ENCODE results near the gene ENPP1. TPM values are rescaled to one million over a fixed set of nuclear protein-coding genes. Genes with fewer than 3 reads are reported as not detected.
"Not testable (repeated sequence)": the region's sequence is repeated elsewhere in the genome, so short reads cannot be mapped to it uniquely, and the experiment has no call there.

ENPP1 gene
- total RNA-seq, 2 experiments from 2014 or later = 0.19 TPM; not detected in 1

- CTCF ChIA-PET = interaction anchor here (0.6 to 2.3 kb wide), 34 partner anchors 8 to 1637 kb away, joined by 3 to 14 read pairs (median 4); partner anchors contain the start of gene CCN2
- Mint-ChIP-seq H3K9me3 (no peaks in the 10 kb centered on the region), H3K36me3 (ENCODE audit: low read depth) (no peaks in the 10 kb centered on the region), H3K4me3 (no peak overlapping the region), H3K27me3 (ENCODE audit: low read depth) (peaks cover 52% of the 10 kb centered on the region), H3K27ac (no peak overlapping the region), H3K4me1 (ENCODE audit: low read depth) (peaks cover 10% of the 10 kb centered on the region)
- intact Hi-C loops (cut with micrococcal nuclease) = loop anchor here (1.0 to 10.0 kb wide), 5 partner anchors 247 to 1030 kb away; no protein-coding TSS in a partner anchor
- DNase-seq = peak; percentile 77
Measured at GRCh38 chr6:131914967-131915751, 107.3 kb downstream of the ENPP1 start.

DNA sequence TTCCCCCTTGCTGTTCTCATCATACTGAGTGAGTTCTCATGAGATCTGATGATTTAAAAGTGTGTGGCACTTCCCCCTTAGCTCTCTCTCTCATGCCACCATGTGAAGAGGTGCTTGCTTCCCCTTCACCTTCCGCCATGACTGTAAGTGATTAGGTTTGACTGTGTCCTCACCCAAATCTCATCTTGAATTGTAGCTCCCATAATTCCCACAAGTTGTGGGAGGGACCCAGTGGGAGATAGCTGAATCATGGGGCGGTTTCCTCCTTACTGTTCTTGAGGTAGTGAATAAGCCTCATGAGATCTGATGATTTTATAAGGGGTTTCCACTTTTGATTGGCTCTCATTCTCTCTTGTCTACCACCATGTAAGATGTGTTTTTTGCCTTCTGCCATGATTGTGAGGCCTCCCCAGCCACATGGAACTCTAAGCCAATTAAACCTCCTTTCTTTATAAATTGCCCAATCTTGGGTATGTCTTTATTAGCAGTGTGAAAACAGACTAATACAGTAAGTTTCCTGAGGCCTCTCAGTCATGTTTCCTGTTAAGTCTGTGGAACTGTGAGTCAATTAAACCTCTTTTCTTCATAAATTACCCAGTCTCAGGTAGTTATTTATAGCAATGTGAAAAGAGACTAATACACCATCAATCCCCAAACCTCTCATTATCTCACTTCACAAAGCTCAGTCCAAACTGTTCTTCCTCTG lies 108.4 kb downstream of the ENPP1 start:
- Mint-ChIP-seq H3K4me1 (ENCODE audit: low read depth) (peaks cover 10% of the 10 kb centered on the region), H3K27me3 (ENCODE audit: low read depth) (peaks cover 52% of the 10 kb centered on the region)
- not testable (repeated sequence) for H3K36me3 Mint-ChIP-seq (ENCODE audit: low read depth); H3K27ac Mint-ChIP-seq; H3K4me3 Mint-ChIP-seq; DNase-seq; H3K9me3 Mint-ChIP-seq
- CTCF ChIA-PET = interaction anchor here (0.6 to 2.3 kb wide), 15 partner anchors 7 to 1636 kb away, joined by 3 to 13 read pairs (median 6); no protein-coding TSS in a partner anchor
- intact Hi-C loops (cut with micrococcal nuclease) = loop anchor here (5.0 to 10.0 kb wide), 3 partner anchors 246 to 1031 kb away; no protein-coding TSS in a partner anchor

- peaks cover 10% of the 10 kb centered on the region for H3K4me1 Mint-ChIP-seq (ENCODE audit: low read depth)
- H3K4me3 Mint-ChIP-seq = no peak overlapping the region
- CTCF ChIA-PET = no interaction called here
- H3K27me3 Mint-ChIP-seq (ENCODE audit: low read depth) = peaks cover 52% of the 10 kb centered on the region
- H3K9me3 Mint-ChIP-seq = no peaks in the 10 kb centered on the region
- no peak overlapping the region for H3K27ac Mint-ChIP-seq
- no peak for DNase-seq
- no peaks in the 10 kb centered on the region for H3K36me3 Mint-ChIP-seq (ENCODE audit: low read depth)
- intact Hi-C loops (cut with micrococcal nuclease) = loop anchor here (5.0 to 10.0 kb wide), 3 partner anchors 245 to 1032 kb away; no protein-coding TSS in a partner anchor
Measured at GRCh38 chr6:131916847-131917246, 109.0 kb downstream of the ENPP1 start.

DNA sequence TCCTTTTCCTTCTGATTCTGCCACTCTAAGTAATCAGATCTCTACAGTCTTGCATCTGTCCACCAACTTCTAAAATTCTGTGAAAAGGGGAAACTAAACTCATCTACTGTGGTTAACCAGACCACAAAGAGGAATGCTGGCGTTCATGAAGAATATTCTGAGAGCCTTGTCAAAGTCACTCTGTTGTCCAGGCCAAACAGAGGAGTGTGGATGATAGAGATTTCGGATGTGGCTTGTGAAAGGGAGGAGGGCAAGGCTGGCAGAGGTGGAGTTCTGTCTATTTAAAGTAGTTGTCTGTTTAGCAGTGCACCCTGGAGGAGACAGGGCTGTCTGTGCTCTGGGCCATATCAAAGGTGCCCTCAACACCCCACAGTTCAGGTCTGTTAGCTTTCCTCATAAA lies 109.5 kb downstream of the ENPP1 start:
- intact Hi-C loops (cut with micrococcal nuclease) = loop anchor here (5.0 to 10.0 kb wide), 3 partner anchors 245 to 1033 kb away; no protein-coding TSS in a partner anchor
- CTCF ChIA-PET = interaction anchor here (0.5 kb wide), 1 partner anchor 206 kb away, joined by 3 read pairs; no protein-coding TSS in a partner anchor
- Mint-ChIP-seq H3K4me3 (no peak overlapping the region), H3K27ac (no peak overlapping the region), H3K27me3 (ENCODE audit: low read depth) (peaks cover 52% of the 10 kb centered on the region), H3K36me3 (ENCODE audit: low read depth) (peaks cover 1% of the 10 kb centered on the region), H3K9me3 (peaks cover 2% of the 10 kb centered on the region), H3K4me1 (ENCODE audit: low read depth) (peaks cover 10% of the 10 kb centered on the region)
- DNase-seq = no peak

GRCh38 chr6:131917763-131918649 lies 110.2 kb downstream of the ENPP1 start:
- no peak for DNase-seq
- Mint-ChIP-seq H3K4me3 (no peak overlapping the region), H3K27ac (no peak overlapping the region), H3K36me3 (ENCODE audit: low read depth) (peaks cover 1% of the 10 kb centered on the region), H3K4me1 (ENCODE audit: low read depth) (peaks cover 10% of the 10 kb centered on the region), H3K27me3 (ENCODE audit: low read depth) (peaks cover 52% of the 10 kb centered on the region), H3K9me3 (peaks cover 6% of the 10 kb centered on the region)
- CTCF ChIA-PET = interaction anchor here (0.5 to 1.6 kb wide), 5 partner anchors 8 to 303 kb away, joined by 3 to 8 read pairs (median 3); no protein-coding TSS in a partner anchor
- intact Hi-C loops (cut with micrococcal nuclease) = loop anchor here (5.0 to 10.0 kb wide), 3 partner anchors 244 to 1033 kb away; no protein-coding TSS in a partner anchor

DNA sequence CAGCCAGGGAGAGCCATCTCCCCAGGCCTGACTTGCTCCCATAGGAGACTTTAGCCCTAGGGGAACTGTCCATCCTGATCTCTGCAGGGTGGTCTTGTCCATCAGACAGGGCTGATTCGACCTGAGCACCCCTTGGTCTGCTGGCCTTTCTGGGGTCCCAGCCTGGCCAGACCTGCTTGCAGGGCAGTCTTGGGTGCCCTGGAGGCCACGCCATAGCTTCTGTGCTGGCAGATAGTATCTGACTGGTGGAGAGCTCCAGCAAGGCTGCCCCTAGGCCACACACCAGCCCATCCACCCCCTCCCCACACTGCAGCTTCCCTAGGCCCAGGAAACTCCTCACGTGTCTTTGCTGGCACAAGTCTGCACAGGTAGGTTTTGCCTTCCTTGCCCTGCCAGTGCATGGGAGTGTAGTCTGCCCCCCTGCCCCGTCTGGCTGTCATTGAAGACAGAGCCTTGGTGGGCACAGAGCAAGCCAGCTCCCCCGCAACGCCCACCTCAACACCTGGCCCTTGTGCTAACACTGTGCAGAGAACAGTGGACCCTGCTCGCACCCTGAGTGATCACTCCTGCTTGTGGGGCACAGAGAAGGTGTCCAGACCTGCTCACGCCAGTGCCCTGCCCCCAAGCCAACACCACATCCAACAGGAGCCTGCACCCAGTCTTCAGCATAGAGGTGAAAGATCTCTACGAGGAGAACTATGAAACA lies 111.0 kb downstream of the ENPP1 start:
- no peak for DNase-seq
- no peak overlapping the region for H3K4me3 Mint-ChIP-seq
- H3K36me3 Mint-ChIP-seq (ENCODE audit: low read depth) = peaks cover 1% of the 10 kb centered on the region
- intact Hi-C loops (cut with micrococcal nuclease) = loop anchor here (5.0 to 10.0 kb wide), 3 partner anchors 243 to 1034 kb away; no protein-coding TSS in a partner anchor
- H3K27ac Mint-ChIP-seq = no peak overlapping the region
- H3K27me3 Mint-ChIP-seq (ENCODE audit: low read depth) = peaks cover 46% of the 10 kb centered on the region
- peaks cover 10% of the 10 kb centered on the region for H3K4me1 Mint-ChIP-seq (ENCODE audit: low read depth)
- CTCF ChIA-PET = interaction anchor here (0.9 to 1.6 kb wide), 3 partner anchors 9 to 299 kb away, joined by 3 to 8 read pairs (median 4); no protein-coding TSS in a partner anchor
- peaks cover 8% of the 10 kb centered on the region for H3K9me3 Mint-ChIP-seq

DNA sequence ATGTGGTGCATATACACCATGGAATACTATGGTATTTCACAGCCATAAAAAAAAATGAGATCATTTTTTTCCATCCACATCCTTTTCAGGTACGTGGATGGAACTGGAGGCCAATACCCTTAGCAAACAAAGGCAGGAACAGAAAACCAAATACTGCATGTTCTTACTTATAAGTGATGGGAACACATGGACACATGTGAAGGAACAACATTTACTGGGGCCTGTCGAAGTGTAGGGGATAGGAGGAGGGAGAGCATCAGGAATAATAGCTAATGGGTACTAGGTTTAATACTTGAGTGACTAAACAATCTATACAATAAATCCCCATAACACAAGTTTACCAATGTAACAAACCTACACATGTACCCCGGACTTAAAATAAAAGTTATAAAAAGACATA lies 112.8 kb downstream of the ENPP1 start:
- Mint-ChIP-seq H3K27me3 (ENCODE audit: low read depth) (peaks cover 41% of the 10 kb centered on the region), H3K4me1 (ENCODE audit: low read depth) (peaks cover 10% of the 10 kb centered on the region), H3K36me3 (ENCODE audit: low read depth) (peaks cover 1% of the 10 kb centered on the region), H3K27ac (no peak overlapping the region), H3K4me3 (no peak overlapping the region), H3K9me3 (peaks cover 8% of the 10 kb centered on the region)
- intact Hi-C loops (cut with micrococcal nuclease) = no loop called here
- CTCF ChIA-PET = no interaction called here
- no peak for DNase-seq

DNA sequence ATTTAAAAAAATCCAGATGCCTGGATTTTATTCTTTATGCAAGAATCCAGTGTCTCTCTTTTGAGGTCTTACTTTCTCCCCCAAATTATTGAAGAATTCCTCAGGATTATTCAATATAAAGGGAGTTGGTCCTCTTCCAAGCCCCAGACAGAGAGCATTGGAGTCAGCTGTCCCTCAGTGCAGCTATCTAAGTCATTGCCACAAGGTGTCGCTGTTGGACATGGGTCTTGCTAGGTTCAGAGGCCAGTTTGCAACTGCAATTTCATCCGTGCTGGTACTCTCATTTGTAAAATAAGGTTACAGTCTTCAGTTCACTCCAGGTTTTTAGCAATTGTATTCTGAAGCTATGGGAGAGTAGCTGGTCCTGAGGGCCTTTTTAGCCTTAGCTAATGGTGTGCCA lies 115.5 kb downstream of the ENPP1 start:
- H3K36me3 Mint-ChIP-seq (ENCODE audit: low read depth) = peaks cover 1% of the 10 kb centered on the region
- no peaks in the 10 kb centered on the region for H3K4me1 Mint-ChIP-seq (ENCODE audit: low read depth)
- no peak overlapping the region for H3K27ac Mint-ChIP-seq
- no peak overlapping the region for H3K4me3 Mint-ChIP-seq
- H3K9me3 Mint-ChIP-seq = peaks cover 8% of the 10 kb centered on the region
- CTCF ChIA-PET = interaction anchor here (0.6 to 1.6 kb wide), 10 partner anchors 8 to 1824 kb away, joined by 3 to 12 read pairs (median 3); no protein-coding TSS in a partner anchor
- intact Hi-C loops (cut with micrococcal nuclease) = loop anchor here (2.0 kb wide), 2 partner anchors 355 to 561 kb away; no protein-coding TSS in a partner anchor
- peaks cover 18% of the 10 kb centered on the region for H3K27me3 Mint-ChIP-seq (ENCODE audit: low read depth)
- peak; percentile 73 for DNase-seq

GRCh38 chr6:131924881-131925474 lies 117.2 kb downstream of the ENPP1 start:
- Mint-ChIP-seq H3K27ac (no peak overlapping the region), H3K9me3 (peaks cover 8% of the 10 kb centered on the region), H3K4me3 (no peak overlapping the region), H3K36me3 (ENCODE audit: low read depth) (peaks cover 1% of the 10 kb centered on the region), H3K27me3 (ENCODE audit: low read depth) (peaks cover 6% of the 10 kb centered on the region), H3K4me1 (ENCODE audit: low read depth) (no peaks in the 10 kb centered on the region)
- DNase-seq = no peak
- CTCF ChIA-PET = interaction anchor here (0.6 to 2.7 kb wide), 8 partner anchors 10 to 323 kb away, joined by 3 to 12 read pairs (median 4); no protein-coding TSS in a partner anchor
- intact Hi-C loops (cut with micrococcal nuclease) = loop anchor here (1.0 kb wide), 1 partner anchor 293 kb away; no protein-coding TSS in a partner anchor

- H3K27ac Mint-ChIP-seq = no peak overlapping the region
- no peaks in the 10 kb centered on the region for H3K4me1 Mint-ChIP-seq (ENCODE audit: low read depth)
- intact Hi-C loops (cut with micrococcal nuclease) = no loop called here
- no peaks in the 10 kb centered on the region for H3K36me3 Mint-ChIP-seq (ENCODE audit: low read depth)
- no peak for DNase-seq
- no peak overlapping the region for H3K4me3 Mint-ChIP-seq
- H3K9me3 Mint-ChIP-seq = no peaks in the 10 kb centered on the region
- CTCF ChIA-PET = no interaction called here
- peaks cover 13% of the 10 kb centered on the region for H3K27me3 Mint-ChIP-seq (ENCODE audit: low read depth)
Measured at GRCh38 chr6:131929264-131929663, 121.4 kb downstream of the ENPP1 start.

All from activated naive CD4-positive, alpha-beta T cell treated with anti-CD3 and anti-CD28 coated beads for 36 hours (primary cell).